SK-N-SH treated with all-trans-retinoic acid at 6 μM for 48 hours (cell line): ENCODE results near the gene PPARG.
"Not testable (repeated sequence)": the region's sequence is repeated elsewhere in the genome, so short reads cannot be mapped to it uniquely, and the experiment has no call there.

Source experiments
- ATAC-seq: fragments of 200-7000 bp; cut with Tn5 transposase; 3 replicates; pipeline ENCODE4 v1.9.1; 2020; ENCODE audit warnings: mild to moderate bottlenecking, moderate library complexity
- ARNTL ChIP-seq: fragments of 450-650 bp; formaldehyde crosslinking; IDR thresholded peaks from 2 replicates; pipeline ENCODE4 v1.5.0; 2020; ENCODE audit warnings: low read depth, mild to moderate bottlenecking, moderate library complexity, borderline replicate concordance
- BACH2 ChIP-seq: fragments of 250-450 bp; sonication (Bioruptor Pico); IDR thresholded peaks from 2 replicates; pipeline ENCODE4 v1.9.0; 2021; ENCODE audit warnings: mild to moderate bottlenecking, borderline replicate concordance
- CREB5 ChIP-seq: fragments of 250-450 bp; sonication (Bioruptor Pico); IDR thresholded peaks from 2 replicates; pipeline ENCODE4 v1.5.1; 2020; ENCODE audit warnings: low read depth, mild to moderate bottlenecking, moderate library complexity
- CSDC2 ChIP-seq: fragments of 250-450 bp; sonication (Bioruptor Pico); IDR thresholded peaks from 2 replicates; pipeline ENCODE4 v1.5.0; 2020; ENCODE audit warnings: mild to moderate bottlenecking, moderate library complexity
- CSRNP3 ChIP-seq: fragments of 250-450 bp; sonication (Bioruptor Pico); IDR thresholded peaks from 2 replicates; pipeline ENCODE4 v1.5.1; 2021; ENCODE audit warnings: mild to moderate bottlenecking, moderate library complexity
- ESRRG ChIP-seq: fragments of 250-450 bp; sonication (Bioruptor Pico); IDR thresholded peaks from 2 replicates; pipeline ENCODE4 v1.6.1; 2021; ENCODE audit warnings: mild to moderate bottlenecking
- GLIS3 ChIP-seq: fragments of 250-450 bp; sonication (Bioruptor Pico); IDR thresholded peaks from 2 replicates; pipeline ENCODE4 v1.5.0; 2020; ENCODE audit warnings: mild to moderate bottlenecking, moderate library complexity
- ISL1 ChIP-seq: fragments of 250-450 bp; sonication (Bioruptor Pico); IDR thresholded peaks from 2 replicates; pipeline ENCODE4 v2.1.2; 2022; ENCODE audit warnings: mild to moderate bottlenecking, moderate library complexity
- OSR1 ChIP-seq: fragments of 250-450 bp; sonication (Bioruptor Pico); IDR thresholded peaks from 2 replicates; pipeline ENCODE4 v1.8.0; 2022; ENCODE audit warnings: moderate library complexity, mild to moderate bottlenecking, inconsistent platforms
- PATZ1 ChIP-seq: fragments of 250-450 bp; sonication (Bioruptor Pico); IDR thresholded peaks from 2 replicates; pipeline ENCODE4 v1.8.0; 2020; ENCODE audit warnings: mild to moderate bottlenecking, moderate library complexity, borderline replicate concordance
- POU6F1 ChIP-seq: fragments of 250-450 bp; sonication (Bioruptor Pico); IDR thresholded peaks from 2 replicates; pipeline ENCODE4 v1.8.0; 2021; ENCODE audit warnings: low read depth, mild to moderate bottlenecking, moderate library complexity, borderline replicate concordance
- PPARA ChIP-seq: fragments of 250-450 bp; sonication (Bioruptor Pico); IDR thresholded peaks from 2 replicates; pipeline ENCODE4 v1.5.0; 2020; ENCODE audit warnings: mild to moderate bottlenecking, borderline replicate concordance
- RARB ChIP-seq: fragments of 250-450 bp; sonication (Bioruptor Pico); IDR thresholded peaks from 2 replicates; pipeline ENCODE4 v1.8.0; 2021; ENCODE audit warnings: mild to moderate bottlenecking, moderate library complexity
- SNAI2 ChIP-seq: fragments of 250-450 bp; sonication (Bioruptor Pico); IDR thresholded peaks from 2 replicates; pipeline ENCODE4 v1.5.0; 2020; ENCODE audit warnings: mild to moderate bottlenecking, moderate library complexity
- TCF4 ChIP-seq: fragments of 250-450 bp; sonication (Bioruptor Pico); IDR thresholded peaks from 2 replicates; pipeline ENCODE4 v1.8.0; 2021; ENCODE audit warnings: mild to moderate bottlenecking, moderate library complexity, borderline replicate concordance
- TOX ChIP-seq: fragments of 250-450 bp; sonication (Bioruptor Pico); IDR thresholded peaks from 2 replicates; pipeline ENCODE4 v1.8.0; 2021; ENCODE audit warnings: mild to moderate bottlenecking, moderate library complexity, borderline replicate concordance
- ZC3H10 ChIP-seq: fragments of 250-450 bp; sonication (Bioruptor Pico); IDR thresholded peaks from 2 replicates; pipeline ENCODE4 v1.5.1; 2021; ENCODE audit warnings: mild to moderate bottlenecking, moderate library complexity
- ZFP3 ChIP-seq: fragments of 250-450 bp; sonication (Bioruptor Pico); IDR thresholded peaks from 2 replicates; pipeline ENCODE4 v1.5.0; 2020; ENCODE audit warnings: mild to moderate bottlenecking, moderate library complexity
- ZNF565 ChIP-seq: fragments of 450-650 bp; formaldehyde crosslinking; conservative IDR thresholded peaks from 2 replicates; pipeline ENCODE4 v1.5.0; 2020; ENCODE audit warnings: low read depth, mild to moderate bottlenecking, moderate library complexity
- ZNF70 ChIP-seq: fragments of 450-650 bp; formaldehyde crosslinking; IDR thresholded peaks from 2 replicates; pipeline ENCODE4 v1.5.0; 2020; ENCODE audit warnings: mild to moderate bottlenecking, moderate library complexity
- ZNF8 ChIP-seq: fragments of 450-650 bp; formaldehyde crosslinking; IDR thresholded peaks from 2 replicates; pipeline ENCODE4 v1.5.0; 2020; ENCODE audit warnings: mild to moderate bottlenecking, moderate library complexity

PPARG gene

GRCh38 chr3:12258911-12259310 is 30.0 kb upstream of the PPARG start:
- TF ChIP-seq CREB5 (no peak), CSRNP3 (CRISPR knock-in tag) (no peak), ZNF8 (CRISPR knock-in tag) (no peak), CSDC2 (CRISPR knock-in tag) (no peak), ESRRG (no peak), TCF4 (CRISPR knock-in tag) (no peak), ARNTL (CRISPR knock-in tag) (no peak), SNAI2 (CRISPR knock-in tag) (no peak), ZNF70 (no peak), ZNF565 (no peak), GLIS3 (CRISPR knock-in tag) (no peak), RARB (no peak), TOX (no peak), PATZ1 (no peak)
- TF ChIP-seq, all 23 proteins: peak for 0

GRCh38 chr3:12262173-12262572 is 26.7 kb upstream of the PPARG start:
- not testable (repeated sequence) for ATAC-seq

More at GRCh38 chr3:12258911-12259310, 30.0 kb upstream of the PPARG start:
- no peak for ATAC-seq

- TF ChIP-seq BACH2 (CRISPR knock-in tag) = no peak
- no peak for TF ChIP-seq TOX
- no peak for TF ChIP-seq CREB5
- no peak for TF ChIP-seq TCF4 (CRISPR knock-in tag)
- no peak for TF ChIP-seq SNAI2 (CRISPR knock-in tag)
- no peak for TF ChIP-seq ISL1 (CRISPR knock-in tag)
- no peak for TF ChIP-seq GLIS3 (CRISPR knock-in tag)
- no peak for TF ChIP-seq OSR1 (CRISPR knock-in tag)
- no peak for TF ChIP-seq PATZ1
- no peak for TF ChIP-seq PPARA (CRISPR knock-in tag)
- TF ChIP-seq ZFP3 (CRISPR knock-in tag) = no peak
- no peak for TF ChIP-seq ZC3H10 (CRISPR knock-in tag)
- no peak for TF ChIP-seq ZNF70
- no peak for ATAC-seq
These were observed 23.4 kb upstream of the PPARG start for GRCh38 chr3:12265508-12265907.

GRCh38 chr3:12266038-12266437 is 22.8 kb upstream of the PPARG start:
- ATAC-seq = no peak
- no peak for TF ChIP-seq ZNF565
- no peak for TF ChIP-seq ZNF70
- no peak for TF ChIP-seq SNAI2 (CRISPR knock-in tag)
- TF ChIP-seq CSRNP3 (CRISPR knock-in tag) = no peak
- no peak for TF ChIP-seq ESRRG
- no peak for TF ChIP-seq ARNTL (CRISPR knock-in tag)
- no peak for TF ChIP-seq ZC3H10 (CRISPR knock-in tag)
- TF ChIP-seq POU6F1 (CRISPR knock-in tag) = no peak
